ENCODE measurements around the gene UVRAG.

GRCh38 chr11:75823415-75823814, 8.4 kb downstream of the UVRAG start:
- TF ChIP-seq ZBTB33 (IDR thresholded peaks at IDR 0.05), result no peak
- no peak for TF ChIP-seq RAD21 (IDR thresholded peaks at IDR 0.05)
- no peak for TF ChIP-seq CTCF (IDR thresholded peaks at IDR 0.05; ENCODE audit: low read depth, low read length, missing input control)
- TF ChIP-seq JUND (IDR thresholded peaks at IDR 0.05), result no peak
- TF ChIP-seq REST (IDR thresholded peaks at IDR 0.05), result no peak
- TF ChIP-seq MAX (IDR thresholded peaks at IDR 0.05), result no peak
- TF ChIP-seq SP1 (IDR thresholded peaks at IDR 0.05), result no peak
- no peak for TF ChIP-seq TAF1 (conservative IDR thresholded peaks at IDR 0.05)
- TF ChIP-seq GABPA (IDR thresholded peaks at IDR 0.05 in 1 of 2, conservative IDR thresholded peaks at IDR 0.05 in 1 of 2), result no peak
